HG03378 (cell line): ENCODE data around the gene MPI.
A peak's percentile ranks its signal among the peaks of the same experiment; 100 is the strongest.
"Not testable (repeated sequence)": the region's sequence is repeated elsewhere in the genome, so short reads cannot be mapped to it uniquely, and the experiment has no call there.

ENCODE experiments used
- ATAC-seq: cut with Tn5 transposase; IDR thresholded peaks from one replicate; pipeline ENCODE4 v1.9.1; 2021; ENCODE audit warnings: mild to moderate bottlenecking, moderate library complexity; ENCODE audit not compliant: unreplicated experiment

The MPI gene

DNA sequence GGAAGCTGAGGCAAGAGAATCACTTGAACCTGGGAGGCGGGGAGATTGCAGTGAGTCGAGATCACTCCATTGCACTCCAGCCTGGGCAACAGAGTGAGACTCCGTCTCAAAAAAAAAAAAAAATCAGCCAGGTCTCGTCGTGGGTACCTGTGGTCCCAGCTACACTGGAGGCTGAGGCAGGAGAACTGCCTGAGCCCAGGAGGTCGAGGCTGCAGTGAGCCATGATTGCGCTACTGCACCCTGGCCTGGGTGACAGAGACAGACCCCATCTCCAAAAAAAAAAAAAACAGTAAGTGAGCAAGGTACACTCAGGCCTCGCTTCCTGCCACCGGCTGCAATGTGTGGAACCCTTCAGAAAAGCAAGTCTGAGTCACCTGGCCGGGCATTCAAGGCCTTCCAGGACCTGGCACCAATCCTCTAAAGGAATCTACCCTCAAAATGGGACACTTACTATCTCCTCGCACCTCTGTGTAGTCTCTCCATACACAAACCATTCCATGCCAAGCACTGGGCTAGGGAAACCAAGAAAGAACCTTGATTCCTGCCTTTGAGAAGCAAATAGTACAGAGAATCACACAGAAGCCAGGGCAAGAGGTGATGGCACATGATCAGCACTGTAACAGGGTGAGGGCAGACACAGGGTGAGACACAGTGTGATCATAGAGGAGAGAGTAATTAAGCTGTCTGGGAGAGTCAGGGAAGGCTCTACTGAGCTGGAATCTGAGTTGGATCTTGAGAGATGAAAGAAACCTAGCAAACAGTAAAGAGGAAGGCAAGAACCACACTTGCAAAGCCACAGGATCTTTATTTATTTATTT lies 26.4 kb upstream of the MPI start:
- ATAC-seq = no peak

DNA sequence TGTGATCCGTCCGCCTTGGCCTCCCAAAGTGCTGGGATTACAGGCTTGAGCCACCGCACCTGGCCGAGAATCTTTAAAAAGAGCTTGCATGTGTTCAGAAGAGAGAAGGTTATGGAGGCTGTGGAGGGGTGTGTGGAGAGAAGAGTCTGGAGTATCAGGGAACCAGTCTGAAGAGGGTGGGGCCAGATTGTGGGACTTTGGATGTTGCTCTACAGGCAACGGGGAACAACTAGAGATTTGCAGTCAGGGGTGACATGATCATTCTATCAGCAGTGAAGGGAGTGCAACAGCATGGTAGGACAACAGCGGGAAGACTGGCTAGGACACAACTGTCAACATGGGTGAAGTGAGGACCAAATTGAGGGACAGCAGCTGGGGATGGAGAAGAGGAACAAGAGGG lies 25.5 kb upstream of the MPI start:
- ATAC-seq = no peak

- no peak for ATAC-seq
These were observed 24.5 kb upstream of the MPI start for GRCh38 chr15:74865316-74865715.

- no peak for ATAC-seq
These were observed 23.8 kb upstream of the MPI start for GRCh38 chr15:74866090-74866489.

GRCh38 chr15:74867466-74868038 lies 22.3 kb upstream of the MPI start:
- ATAC-seq = no peak

DNA sequence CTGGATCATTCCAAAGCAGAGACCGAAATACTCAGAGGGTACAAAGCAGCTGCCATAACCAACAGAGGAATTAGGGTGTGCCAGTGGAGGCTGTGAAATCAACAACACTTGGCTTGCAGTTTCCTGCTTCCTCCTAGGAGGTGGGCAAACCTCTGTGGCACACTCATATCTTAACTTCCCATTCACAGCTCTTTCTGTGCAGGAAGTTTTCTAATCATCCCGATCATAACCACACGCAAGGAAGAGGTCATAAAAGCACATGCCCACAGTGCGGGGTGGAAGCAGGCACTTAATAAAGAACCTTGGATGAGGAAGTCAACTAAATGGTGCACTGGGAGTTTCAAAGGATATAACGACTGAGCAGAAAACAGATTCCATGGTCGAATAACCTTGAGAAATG lies 21.8 kb upstream of the MPI start:
- ATAC-seq = no peak

- ATAC-seq = no peak
These were observed 20.5 kb upstream of the MPI start for GRCh38 chr15:74869372-74869725.

DNA sequence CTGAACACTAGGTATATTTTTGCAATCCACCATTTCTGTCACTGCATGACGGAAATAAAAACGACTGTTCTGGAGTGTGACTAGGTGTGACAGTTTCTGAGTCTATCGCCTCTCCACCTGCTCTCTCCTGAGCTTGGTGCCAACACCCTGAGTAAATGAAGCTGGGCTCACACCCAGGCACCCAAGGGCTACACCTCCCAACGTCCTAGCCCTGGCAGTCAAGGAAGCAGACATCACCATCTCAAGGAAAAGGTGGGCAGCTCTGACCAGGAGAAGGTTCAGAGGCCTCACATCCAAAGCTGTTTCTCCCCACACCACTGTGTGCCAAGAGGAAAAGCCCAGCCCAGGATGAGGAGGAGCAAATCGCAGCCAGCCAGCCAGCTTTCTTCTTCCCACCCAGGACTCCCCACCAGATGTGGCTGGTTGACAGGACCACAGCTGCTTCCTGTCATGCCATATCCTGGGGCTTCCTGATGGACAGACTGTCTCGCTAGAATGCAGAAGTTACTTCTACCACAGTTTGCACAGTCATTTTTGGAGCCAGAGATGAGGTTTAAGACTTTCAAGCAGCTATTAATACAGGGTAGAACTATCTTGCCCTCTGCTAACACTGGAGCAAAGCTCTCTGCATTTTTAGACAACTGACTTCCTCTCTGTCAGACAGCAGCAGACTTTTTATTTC lies 20.0 kb upstream of the MPI start:
- no peak for ATAC-seq

- no peak for ATAC-seq
These were observed 19.2 kb upstream of the MPI start for GRCh38 chr15:74870436-74871215.

- ATAC-seq = no peak
These were observed 17.2 kb upstream of the MPI start for GRCh38 chr15:74872702-74873035.

DNA sequence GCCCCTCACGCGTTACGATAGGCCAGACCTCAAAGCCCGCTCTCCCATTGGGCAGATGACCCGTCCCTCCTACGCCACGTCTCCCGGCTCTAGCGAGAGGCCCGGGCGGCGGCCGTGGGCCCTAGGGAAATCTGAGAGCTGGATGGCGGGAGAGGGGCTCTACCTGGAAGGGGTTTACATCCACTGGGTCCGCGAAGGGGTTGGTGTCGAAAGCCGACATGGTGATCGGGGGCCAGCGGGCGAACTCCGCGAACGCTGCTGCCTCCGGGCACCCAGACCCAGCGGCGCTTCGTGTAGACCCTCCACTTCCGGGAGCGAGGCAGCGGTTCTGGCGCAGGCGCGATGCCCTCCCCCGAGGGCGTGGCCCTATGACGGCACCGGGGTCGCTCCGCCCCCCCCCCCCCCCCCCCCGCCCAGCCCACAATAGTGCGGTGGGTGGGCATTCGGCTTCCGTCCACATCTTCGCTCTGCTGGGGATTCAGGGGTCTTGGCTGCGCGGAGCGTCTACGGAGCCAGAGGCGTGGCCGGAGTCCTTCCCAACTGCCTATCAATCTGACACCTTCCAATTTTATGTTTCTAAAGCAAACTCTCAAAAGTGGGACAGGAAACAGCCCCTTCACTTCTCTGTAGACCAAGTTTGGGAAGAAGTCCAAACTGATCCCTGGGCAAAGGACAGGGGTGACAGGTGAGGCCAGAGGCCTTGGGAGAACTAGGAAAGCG lies 16.6 kb upstream of the MPI start, which contains the start of gene SCAMP2:
Gene SCAMP2, minus strand, starts transcription at position 330 of the 720 bp plus-strand sequence. Its CDS starts 110 bp downstream, at position 220.
- peak; percentile 75 for ATAC-seq

GRCh38 chr15:74873756-74874424 lies 16.0 kb upstream of the MPI start:
- peak; percentile 4 for ATAC-seq

GRCh38 chr15:74878273-74878672 lies 11.6 kb upstream of the MPI start:
- ATAC-seq = no peak

- no peak for ATAC-seq
These were observed 7.3 kb upstream of the MPI start for GRCh38 chr15:74882528-74882927.

GRCh38 chr15:74884428-74885223 lies 5.2 kb upstream of the MPI start:
- no peak for ATAC-seq

DNA sequence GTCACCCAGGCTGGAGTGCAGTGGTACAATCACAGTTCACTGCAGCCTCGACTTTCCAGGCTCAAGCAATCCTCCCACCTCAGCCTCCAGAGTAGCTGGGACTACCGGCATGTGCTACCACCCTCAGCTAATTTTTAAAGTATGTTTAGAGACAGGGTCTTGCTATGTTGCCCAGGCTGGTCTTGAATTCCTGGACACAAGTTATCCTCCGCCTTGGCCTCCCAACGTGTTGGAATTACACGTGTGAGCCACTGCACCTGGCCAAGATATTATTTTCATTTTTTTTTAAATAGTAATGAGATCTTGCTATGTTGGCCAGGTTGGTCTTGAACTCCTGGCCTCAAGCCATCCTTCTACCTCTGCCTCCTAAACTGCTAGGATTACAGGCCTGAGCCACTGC lies 4.4 kb upstream of the MPI start:
- ATAC-seq = no peak

- ATAC-seq = not testable (repeated sequence)
These were observed 2.2 kb upstream of the MPI start for GRCh38 chr15:74887537-74888193.

GRCh38 chr15:74888716-74889115 lies 1.1 kb upstream of the MPI start:
- no peak for ATAC-seq

DNA sequence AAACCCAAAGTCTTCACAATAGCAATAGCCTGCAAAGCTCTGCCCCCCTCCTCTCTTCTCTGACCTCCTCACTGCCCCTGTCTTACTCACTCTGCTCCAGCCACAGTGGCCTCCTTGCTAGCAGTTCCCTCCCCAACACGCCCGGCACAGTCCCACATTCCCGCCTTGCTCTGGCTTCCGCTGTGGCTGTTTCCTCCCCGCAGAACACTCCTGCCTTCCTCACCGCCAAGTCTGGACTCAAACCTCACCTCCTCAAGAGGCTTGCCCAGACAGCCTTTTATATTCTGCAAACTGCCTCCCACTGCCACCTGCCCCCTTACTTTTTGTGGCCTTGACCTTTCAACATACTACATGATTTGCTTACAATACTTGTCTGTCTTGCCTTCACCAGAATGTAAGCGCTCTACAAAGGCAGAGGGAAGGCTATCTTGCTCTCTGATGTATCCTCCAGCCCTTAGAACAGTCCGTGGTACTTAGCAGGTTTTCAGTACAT lies 406 bp upstream of the MPI start:
- ATAC-seq = no peak
